HG03575 (cell line): ENCODE data around the gene GRAMD4.
"Not testable (repeated sequence)": the region's sequence is repeated elsewhere in the genome, so short reads cannot be mapped to it uniquely, and the experiment has no call there.

Experiments used
- ATAC-seq: cut with Tn5 transposase; IDR thresholded peaks from one replicate; pipeline ENCODE4 v1.9.1; 2021; ENCODE audit not compliant: unreplicated experiment, insufficient number of reproducible peaks, low FRiP score; ENCODE audit errors: extremely low read depth

GRAMD4 gene

GRCh38 chr22:46632646-46633249 lies 12.6 kb downstream of the GRAMD4 start:
- ATAC-seq, result no peak

GRCh38 chr22:46633334-46633890 lies 13.2 kb downstream of the GRAMD4 start:
- no peak for ATAC-seq

DNA sequence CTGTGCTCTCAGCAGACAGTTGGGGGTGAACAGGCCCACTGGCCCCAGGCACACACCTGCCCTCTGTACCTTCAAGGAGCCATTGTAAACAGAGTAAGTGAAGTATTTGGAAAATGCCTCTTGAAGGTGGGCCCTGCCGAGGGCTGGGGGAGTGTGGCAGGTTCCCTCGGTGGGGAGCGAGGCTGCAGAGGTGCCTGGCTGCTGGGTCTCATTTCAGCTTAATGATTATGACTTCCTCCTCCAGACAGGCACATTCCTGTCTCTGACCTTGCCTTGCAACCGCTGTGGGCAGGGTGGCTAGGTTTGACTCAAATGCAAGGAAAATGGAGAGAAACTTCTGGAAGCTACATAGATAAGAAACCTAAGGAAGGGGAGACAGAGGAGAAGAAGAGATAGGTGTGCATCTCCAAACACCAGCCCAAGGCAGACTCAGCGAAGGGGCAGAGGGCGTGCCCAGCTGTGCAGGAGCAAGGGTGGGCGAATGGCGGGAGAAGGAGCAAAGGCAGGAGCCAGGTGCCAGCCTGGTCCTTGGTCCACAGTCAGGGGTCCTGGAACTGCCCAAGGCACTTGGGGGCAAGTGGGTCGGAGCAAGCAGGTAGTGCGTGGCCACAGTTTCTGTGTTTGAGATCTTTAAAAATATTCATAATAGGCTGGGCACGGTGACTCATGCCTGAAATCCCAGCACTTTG lies 14.0 kb downstream of the GRAMD4 start:
- ATAC-seq, result no peak

DNA sequence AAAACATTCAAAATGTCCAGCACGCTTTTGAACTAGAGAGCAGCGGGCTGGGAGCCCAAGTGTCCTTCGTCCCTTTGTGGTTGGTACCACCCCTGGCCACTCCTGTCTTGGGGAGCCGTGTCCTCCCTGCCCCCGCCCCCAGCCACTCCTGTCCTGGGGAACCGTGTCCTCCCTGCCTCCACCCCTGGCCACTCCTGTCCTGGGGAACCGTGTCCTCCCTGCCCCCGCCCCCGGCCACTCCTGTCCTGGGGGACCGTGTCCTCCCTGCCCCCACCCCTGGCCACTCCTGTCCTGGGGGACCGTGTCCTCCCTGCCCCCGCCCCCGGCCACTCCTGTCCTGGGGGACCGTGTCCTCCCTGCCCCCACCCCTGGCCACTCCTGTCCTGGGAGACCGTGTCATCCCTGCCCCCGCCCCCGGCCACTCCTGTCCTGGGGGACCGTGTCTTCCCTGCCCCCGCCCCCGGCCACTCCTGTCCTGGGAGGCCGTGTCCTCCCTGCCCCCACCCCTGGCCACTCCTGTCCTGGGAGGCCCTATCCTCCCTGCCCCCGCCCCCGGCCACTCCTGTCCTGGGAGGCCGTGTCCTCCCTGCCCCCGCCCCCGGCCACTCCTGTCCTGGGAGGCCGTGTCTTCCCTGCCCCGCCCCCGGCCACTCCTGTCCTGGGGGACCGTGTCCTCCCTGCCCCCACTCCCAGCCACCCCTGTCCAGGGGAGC lies 14.9 kb downstream of the GRAMD4 start:
- ATAC-seq, result not testable (repeated sequence)

- ATAC-seq, result no peak
Measured at GRCh38 chr22:46635756-46636155, 15.6 kb downstream of the GRAMD4 start.

GRCh38 chr22:46636221-46637002 lies 16.2 kb downstream of the GRAMD4 start:
- ATAC-seq, result no peak

- no peak for ATAC-seq
Measured at GRCh38 chr22:46637711-46638600, 17.8 kb downstream of the GRAMD4 start.

DNA sequence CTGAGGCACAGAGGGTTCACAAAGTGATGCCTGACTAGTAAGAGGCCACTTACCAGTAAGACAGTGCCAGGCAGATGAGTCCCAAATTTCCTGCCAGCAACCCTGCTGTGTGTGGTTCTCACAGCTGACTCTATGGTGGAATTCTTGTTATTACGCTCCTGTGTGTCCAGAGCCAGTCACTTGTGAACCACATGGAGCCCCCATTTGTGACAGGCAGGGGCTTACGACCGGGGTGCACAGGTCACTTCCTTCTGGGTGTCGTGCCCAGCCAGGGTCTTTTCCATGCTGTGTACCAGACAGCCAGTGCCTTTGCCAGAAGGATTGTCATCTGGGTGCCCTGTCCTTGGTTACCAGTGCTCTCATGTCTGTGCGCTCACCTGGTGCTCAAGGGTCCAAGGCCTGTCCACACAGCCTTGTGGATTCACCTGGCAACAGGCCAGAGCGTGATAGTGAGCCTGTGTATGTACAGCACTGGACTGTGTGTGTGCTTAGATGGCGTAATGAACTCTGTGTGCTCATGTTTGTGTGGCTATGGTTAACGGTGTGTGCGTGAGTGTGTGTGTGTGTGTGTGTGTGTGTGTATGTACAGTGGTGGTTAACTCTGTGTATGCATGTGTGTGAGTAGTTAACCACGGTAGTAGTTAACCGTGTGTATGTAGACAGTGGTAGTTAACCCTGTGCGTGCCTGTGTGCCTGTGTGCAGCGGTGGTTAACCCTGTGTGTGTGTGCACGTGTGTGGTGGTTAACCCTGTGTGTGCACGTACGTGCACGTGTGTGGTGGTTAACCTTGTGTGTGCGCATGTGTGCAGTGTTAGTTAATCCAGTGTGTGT lies 18.6 kb downstream of the GRAMD4 start:
- ATAC-seq, result no peak

GRCh38 chr22:46639843-46640242 lies 19.7 kb downstream of the GRAMD4 start:
- no peak for ATAC-seq

DNA sequence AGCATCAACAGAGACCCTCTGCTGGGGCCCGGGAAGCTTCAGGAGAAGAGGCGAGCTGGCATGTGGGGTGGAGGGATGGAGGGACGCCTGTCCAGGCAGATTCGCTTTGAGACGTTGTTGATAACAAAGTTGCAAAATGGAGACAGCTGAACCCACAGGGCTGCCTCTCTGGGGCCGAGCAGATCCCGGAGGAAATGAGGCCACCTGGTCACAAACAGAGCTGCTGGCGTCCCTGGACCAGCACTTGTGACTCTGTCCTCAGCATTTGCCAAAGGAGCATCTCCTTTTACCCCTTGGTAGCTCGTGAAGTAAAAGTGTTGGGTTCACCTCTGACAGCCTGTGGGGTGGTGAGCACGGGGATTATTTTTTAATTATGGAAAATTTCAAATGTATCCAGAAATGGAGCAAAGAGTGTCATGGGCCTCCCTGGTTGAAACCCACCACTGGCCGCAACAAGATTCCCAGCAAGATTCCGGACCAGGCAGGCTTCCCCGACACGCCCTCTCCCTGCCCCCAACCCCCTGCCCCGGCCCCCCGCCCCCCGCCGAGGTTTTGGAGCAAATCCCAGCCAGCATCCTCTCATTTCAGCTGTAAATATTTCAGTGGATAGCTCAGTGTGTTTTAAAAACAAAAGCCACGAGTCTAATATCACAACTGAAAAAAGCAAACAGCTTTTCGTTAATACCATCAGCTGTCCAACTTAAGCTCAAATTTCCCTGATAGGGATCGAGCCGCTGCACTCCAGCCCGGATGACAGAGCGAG lies 20.3 kb downstream of the GRAMD4 start:
- ATAC-seq, result no peak

DNA sequence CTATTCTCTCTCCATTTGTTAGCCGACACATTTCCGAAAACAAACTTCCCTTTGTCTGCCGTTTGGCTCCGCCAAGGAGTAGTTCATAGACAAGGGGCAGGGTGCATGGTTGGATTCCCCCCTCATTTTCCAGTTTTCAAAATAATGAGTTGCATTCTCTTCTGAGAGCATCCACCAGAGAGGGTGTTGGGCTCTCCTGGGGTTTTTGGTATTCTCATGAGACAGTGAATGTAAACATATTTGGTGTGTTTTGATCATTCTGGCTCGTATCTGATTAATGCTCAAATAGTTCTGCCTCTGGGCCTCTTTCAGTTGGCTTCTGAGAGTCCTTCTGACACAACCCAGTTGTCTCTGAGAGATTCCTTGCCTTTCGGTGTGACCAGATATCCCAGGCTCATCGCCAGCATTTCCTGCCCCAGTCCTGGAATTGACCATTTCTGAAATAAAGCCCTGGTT lies 21.7 kb downstream of the GRAMD4 start:
- no peak for ATAC-seq

DNA sequence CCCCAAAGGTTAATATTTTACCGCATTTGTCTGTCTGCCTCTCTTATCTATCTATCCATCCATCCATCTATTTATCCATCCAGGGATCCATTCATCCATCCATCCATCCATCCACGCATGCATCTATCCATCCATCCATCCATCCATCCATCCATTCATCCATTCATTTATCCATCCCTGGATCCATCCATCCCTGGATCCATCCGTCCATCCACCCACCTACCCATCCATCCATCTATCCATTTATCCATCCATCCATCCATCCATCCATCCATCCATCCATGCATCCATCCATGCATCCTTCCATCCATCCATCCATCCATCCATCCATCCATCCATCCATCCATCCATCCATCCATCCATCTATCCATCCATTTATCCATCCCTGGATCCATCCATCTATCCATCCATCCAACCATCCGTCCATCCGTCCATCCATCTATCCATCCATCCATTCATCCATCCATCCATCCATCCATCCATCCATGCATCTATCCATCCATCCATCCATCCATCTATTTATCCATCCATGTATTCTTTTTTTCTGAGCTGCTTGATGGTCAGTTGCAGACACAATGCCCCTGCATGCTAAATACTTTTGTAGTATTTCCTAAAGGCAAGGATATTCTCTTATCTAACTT lies 22.8 kb downstream of the GRAMD4 start:
- ATAC-seq, result not testable (repeated sequence)

- ATAC-seq, result no peak
Measured at GRCh38 chr22:46646531-46647215, 26.5 kb downstream of the GRAMD4 start.

GRCh38 chr22:46648225-46648820 lies 28.1 kb downstream of the GRAMD4 start:
- ATAC-seq, result not testable (repeated sequence)
